Activated B cell treated with CpG ODN at 0.5 μM for 24 hours (primary cell): Measurements from ENCODE around the gene APPBP2. TPM values are rescaled to one million over a fixed set of nuclear protein-coding genes. Genes with fewer than 3 reads are reported as not detected.

Experiments used
- ATAC-seq: fragments of 200-7000 bp; cut with Tn5 transposase; one replicate; pipeline ENCODE4 v1.10.0; 2021; ENCODE audit warnings: low read depth, mild to moderate bottlenecking, moderate library complexity
- CTCF ChIA-PET: fragments of 350-600 bp; sonication (Branson Sonifier 250); formaldehyde crosslinking; loops from one replicate; lab custom pipeline; 2021; ENCODE audit warnings: antibody characterized with exemption; lab: Charles Lee
- POLR2A ChIA-PET: fragments of 350-600 bp; sonication (Branson Sonifier 250); formaldehyde crosslinking; loops from one replicate; lab custom pipeline; 2021; ENCODE audit warnings: antibody characterized with exemption; lab: Charles Lee
- DNase-seq: peaks from one replicate; pipeline ENCODE4 v3.0.0; 2022
- H3K27ac Mint-ChIP-seq: one replicate; pipeline ENCODE4 v1.8.0; 2020; ENCODE audit warnings: mixed read lengths
- H3K27me3 Mint-ChIP-seq: one replicate; pipeline ENCODE4 v1.8.0; 2021; ENCODE audit warnings: mixed read lengths
- H3K36me3 Mint-ChIP-seq: one replicate; pipeline ENCODE4 v1.8.0; 2021; ENCODE audit warnings: low read depth, mixed read lengths
- H3K4me1 Mint-ChIP-seq: one replicate; pipeline ENCODE4 v1.8.0; 2021; ENCODE audit warnings: mixed read lengths
- H3K4me3 Mint-ChIP-seq: one replicate; pipeline ENCODE4 v1.8.0; 2020; ENCODE audit warnings: mild to moderate bottlenecking, mixed read lengths
- H3K9me3 Mint-ChIP-seq: one replicate; pipeline ENCODE4 v1.8.0; 2020; ENCODE audit warnings: mixed read lengths
- CTCF ChIP-seq: fragments of 200-600 bp; IDR thresholded peaks from one replicate; pipeline ENCODE4 v1.8.0; 2022; ENCODE audit warnings: antibody characterized with exemption, mild to moderate bottlenecking
- intact Hi-C: fragments of 100-400 bp; cut with micrococcal nuclease; formaldehyde crosslinking; loops from one replicate; pipeline ENCODE4 v1.15.1; 2024
- total RNA-seq: library from RNA; stranded (reverse); gene quantifications from 2 replicates; pipeline ENCODE4 v1.2.3, GENCODE V29; 2022

Gene APPBP2
- total RNA-seq, 1 donor from 2014 or later = 29.9 TPM

GRCh38 chr17:60416368-60416925 is 109.6 kb downstream of the APPBP2 start:
- no peak for TF ChIP-seq CTCF
- Mint-ChIP-seq H3K27me3 (no peaks in the 10 kb centered on the region), H3K4me1 (peaks cover 5% of the 10 kb centered on the region), H3K27ac (no peak overlapping the region), H3K36me3 (no peaks in the 10 kb centered on the region), H3K9me3 (no peaks in the 10 kb centered on the region), H3K4me3 (no peak overlapping the region)
- ATAC-seq (no peak), DNase-seq (no peak)
- POLR2A ChIA-PET = no interaction called here
- CTCF ChIA-PET = no interaction called here
- intact Hi-C loops = no loop called here

- intact Hi-C loops = no loop called here
- Mint-ChIP-seq H3K9me3 (no peaks in the 10 kb centered on the region), H3K4me1 (no peaks in the 10 kb centered on the region), H3K27me3 (no peaks in the 10 kb centered on the region), H3K4me3 (no peak overlapping the region), H3K36me3 (no peaks in the 10 kb centered on the region), H3K27ac (no peak overlapping the region)
- no peak for DNase-seq
- no peak for TF ChIP-seq CTCF
- ChIA-PET POLR2A (no interaction called here), CTCF (no interaction called here)
- ATAC-seq = no peak
Observed at GRCh38 chr17:60415146-60415545, 110.9 kb downstream of the APPBP2 start.

- Mint-ChIP-seq H3K4me1 (no peaks in the 10 kb centered on the region), H3K27ac (no peak overlapping the region), H3K9me3 (no peaks in the 10 kb centered on the region), H3K4me3 (no peak overlapping the region), H3K27me3 (no peaks in the 10 kb centered on the region), H3K36me3 (no peaks in the 10 kb centered on the region)
- intact Hi-C loops = no loop called here
- no peak for TF ChIP-seq CTCF
- no peak for DNase-seq
- POLR2A ChIA-PET = no interaction called here
- CTCF ChIA-PET = no interaction called here
- ATAC-seq = no peak
Observed at GRCh38 chr17:60412701-60413100, 113.3 kb downstream of the APPBP2 start.

DNA sequence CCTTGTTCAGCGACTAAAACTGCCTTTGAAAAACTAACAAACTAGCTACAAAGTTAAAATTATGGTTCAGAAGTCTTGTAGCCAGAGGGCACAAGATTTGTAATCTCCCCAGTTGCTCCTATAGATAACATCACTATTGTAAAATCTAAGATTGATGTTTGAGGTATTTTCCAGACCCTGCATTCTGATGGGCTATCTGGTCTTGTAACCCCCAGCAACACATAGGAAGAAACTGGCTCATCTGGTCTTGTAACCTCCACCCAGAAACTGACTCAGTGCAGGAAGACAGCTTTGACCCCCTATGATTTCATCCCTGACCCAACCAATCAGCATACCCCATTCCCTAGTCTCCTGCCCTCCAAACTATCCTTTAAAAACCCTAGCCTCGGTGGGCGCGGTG is 116.0 kb downstream of the APPBP2 start:
- ChIA-PET POLR2A (no interaction called here), CTCF (no interaction called here)
- Mint-ChIP-seq H3K36me3 (no peaks in the 10 kb centered on the region), H3K4me3 (no peak overlapping the region), H3K9me3 (no peaks in the 10 kb centered on the region), H3K27ac (no peak overlapping the region), H3K27me3 (no peaks in the 10 kb centered on the region), H3K4me1 (no peaks in the 10 kb centered on the region)
- DNase-seq (no peak), ATAC-seq (no peak)
- no peak for TF ChIP-seq CTCF
- intact Hi-C loops = no loop called here

DNA sequence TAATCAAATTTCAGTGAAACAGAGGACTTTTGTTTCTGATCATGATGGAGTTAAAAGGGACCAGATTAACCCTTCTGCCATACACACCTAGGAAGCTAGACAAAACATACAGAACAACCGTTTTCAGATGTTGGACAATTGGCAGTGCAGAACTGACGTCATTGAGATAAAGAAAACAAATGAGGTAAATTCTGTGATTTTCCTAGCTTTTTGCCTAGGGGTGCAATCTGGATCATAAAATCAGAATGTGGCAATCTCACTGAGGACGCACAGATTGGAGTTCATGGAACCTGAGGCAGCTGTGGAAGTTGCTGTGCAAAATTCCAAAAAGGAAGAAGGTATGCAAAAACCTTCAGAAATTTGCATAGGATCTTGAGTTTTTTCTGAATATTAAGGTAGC is 119.2 kb downstream of the APPBP2 start:
- H3K27me3 Mint-ChIP-seq = no peaks in the 10 kb centered on the region
- H3K4me1 Mint-ChIP-seq = peaks cover 11% of the 10 kb centered on the region
- ATAC-seq (no peak), DNase-seq (no peak)
- no peak overlapping the region for H3K4me3 Mint-ChIP-seq
- no peak for TF ChIP-seq CTCF
- no peak overlapping the region for H3K27ac Mint-ChIP-seq
- H3K9me3 Mint-ChIP-seq = no peaks in the 10 kb centered on the region
- ChIA-PET POLR2A (interaction anchor here (1.8 kb wide), 1 partner anchor 15 kb away, joined by 6 read pairs; the partner anchor contains the start of gene USP32), CTCF (no interaction called here)
- intact Hi-C loops = no loop called here
- no peaks in the 10 kb centered on the region for H3K36me3 Mint-ChIP-seq
